GM19351 (cell line): ENCODE measurements around the gene CACNA1D.
"Not testable (repeated sequence)": the region's sequence is repeated elsewhere in the genome, so short reads cannot be mapped to it uniquely, and the experiment has no call there.

Experiments
- ATAC-seq: cut with Tn5 transposase; IDR thresholded peaks from one replicate; pipeline ENCODE4 v1.9.1; 2021; ENCODE audit warnings: mild to moderate bottlenecking, moderate library complexity; ENCODE audit not compliant: unreplicated experiment

Gene CACNA1D

DNA sequence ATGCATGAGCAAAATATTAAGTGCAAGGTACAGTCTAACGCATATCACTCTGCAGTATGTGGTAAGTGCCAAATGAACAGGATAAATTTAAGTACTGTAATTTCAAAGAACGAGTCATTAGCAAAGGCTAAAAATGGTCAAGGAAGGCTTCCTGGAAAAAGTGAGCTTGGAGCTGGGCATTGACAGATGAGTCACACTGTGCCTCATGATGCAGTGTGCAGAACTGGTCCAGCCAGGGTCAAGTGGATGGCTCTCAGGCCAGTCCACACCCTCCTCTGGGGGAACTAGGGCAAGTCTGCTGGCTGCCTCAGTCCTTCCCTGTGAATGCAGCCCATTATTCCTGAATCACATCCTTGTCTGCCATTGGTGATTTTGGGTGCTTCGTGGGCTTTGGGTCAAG lies 76.3 kb downstream of the CACNA1D start:
- no peak for ATAC-seq

DNA sequence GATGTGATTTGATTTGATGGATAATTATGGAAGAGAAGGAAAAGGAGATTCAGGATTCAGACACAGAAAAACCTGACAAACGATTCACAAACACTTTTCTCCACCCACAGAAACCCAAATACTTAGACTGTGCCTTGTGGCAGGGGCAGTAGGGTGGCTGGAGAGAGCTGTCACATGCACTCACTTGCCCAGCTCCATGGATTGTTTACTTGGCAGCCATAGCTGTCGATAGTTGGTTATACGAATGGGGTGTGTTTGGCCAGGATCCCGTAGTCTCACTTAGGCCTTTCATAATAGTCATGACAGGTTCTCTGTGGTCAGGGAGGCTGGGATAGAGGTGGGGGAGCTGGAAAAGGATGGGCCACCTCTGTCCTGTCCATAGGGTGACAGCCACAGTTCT lies 76.9 kb downstream of the CACNA1D start:
- ATAC-seq: no peak

DNA sequence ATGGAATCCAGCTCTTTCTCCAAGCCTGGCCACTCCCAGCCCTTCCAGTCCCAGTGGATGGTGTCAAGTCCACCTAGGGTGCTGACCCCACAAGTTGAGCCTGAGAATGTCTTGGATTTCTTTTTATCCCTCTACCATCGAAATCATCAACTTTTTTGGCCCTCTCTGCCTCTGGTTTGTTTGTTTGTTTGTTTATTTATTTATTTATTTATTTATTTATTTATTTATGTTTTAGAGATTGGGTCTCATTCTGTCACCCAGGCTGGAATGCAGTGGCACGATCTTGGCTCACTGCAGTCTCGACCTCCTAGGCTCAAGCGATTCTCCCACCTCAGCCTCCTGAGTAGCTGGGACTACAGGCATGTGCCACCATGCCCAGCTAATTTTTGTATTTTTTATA lies 77.8 kb downstream of the CACNA1D start:
- ATAC-seq: not testable (repeated sequence)

DNA sequence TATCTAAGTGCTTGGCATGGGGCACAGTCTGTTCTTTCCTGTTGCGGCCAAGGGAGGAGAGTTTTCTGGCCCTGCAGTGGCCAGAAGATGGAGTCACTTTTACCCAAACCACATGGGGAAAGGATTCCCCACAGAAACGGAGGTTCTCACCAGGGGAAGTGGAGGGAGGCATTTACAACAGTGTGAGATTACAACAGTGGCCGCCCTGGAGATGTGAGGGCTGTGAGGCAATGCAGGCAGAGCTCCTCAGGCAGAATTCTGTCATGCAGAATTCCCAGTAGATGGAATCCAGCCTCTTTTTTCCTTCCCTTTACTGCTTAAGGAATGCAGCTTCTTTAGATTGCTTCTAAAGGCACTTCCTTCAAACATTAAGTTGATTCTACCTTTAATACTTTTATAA lies 83.1 kb downstream of the CACNA1D start:
- ATAC-seq: no peak

DNA sequence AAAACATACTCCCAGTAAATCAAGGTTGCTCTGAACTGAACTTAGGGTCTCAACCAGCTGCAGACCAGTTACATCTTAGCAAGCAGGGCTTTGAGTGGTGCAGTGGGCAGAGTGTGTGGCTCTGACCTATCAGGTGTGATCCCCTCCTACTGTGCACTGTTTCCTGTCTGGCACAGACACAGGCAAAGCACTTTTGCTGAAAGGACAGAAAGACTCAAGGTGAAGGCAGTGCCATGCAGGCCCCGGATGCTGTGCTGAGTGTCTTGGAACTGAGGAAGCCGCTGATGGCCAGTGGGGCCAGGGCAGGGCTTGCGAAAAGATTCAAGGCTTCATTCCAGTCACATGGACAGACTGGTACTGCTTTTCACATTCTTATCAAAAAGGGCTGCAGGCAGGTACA lies 85.2 kb downstream of the CACNA1D start:
- no peak for ATAC-seq

DNA sequence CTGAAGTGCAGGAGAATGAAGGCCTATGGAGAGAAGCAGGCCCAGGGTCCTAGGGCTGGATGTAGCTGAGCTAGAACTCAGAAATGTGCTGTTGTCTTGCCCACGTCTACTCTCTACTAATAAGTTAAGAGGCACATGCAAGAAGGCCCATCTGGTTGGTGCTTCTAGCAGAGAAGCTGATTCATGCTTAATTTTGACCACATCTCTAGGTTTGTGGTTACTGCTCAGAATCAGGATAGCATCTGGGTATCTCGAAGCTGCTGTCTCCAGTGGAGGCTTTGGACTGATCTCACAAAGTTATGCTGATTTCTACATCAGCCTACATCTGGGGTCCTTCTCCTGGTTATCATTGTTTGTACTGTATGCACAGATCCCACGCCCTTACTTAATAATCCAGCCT lies 87.3 kb downstream of the CACNA1D start:
- ATAC-seq: no peak

DNA sequence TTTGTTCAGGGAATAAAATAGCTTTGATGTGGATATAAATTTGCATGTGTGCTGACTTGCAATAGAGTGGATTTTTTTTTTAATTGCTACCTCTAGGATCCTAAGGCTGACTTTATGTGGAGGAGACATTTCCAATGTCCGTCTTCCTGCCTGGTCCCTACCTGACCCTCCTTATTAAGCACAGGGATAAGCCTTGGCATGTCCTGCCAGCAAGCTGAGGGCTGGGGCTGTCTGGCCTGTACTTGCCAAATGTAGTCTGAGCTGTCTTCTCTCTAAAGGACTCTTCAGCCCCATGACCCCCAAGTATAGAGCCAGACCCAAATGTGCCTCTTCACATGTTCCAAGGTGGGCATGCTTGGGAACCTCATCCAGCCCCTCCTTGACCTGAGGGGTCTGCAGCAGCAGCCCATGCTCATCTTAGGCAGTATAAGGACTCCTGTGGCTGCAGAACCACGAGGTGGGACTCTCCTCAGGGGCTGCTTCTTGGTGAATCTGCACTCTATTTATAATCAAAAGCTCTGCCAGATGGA lies 88.8 kb downstream of the CACNA1D start:
- no peak for ATAC-seq

DNA sequence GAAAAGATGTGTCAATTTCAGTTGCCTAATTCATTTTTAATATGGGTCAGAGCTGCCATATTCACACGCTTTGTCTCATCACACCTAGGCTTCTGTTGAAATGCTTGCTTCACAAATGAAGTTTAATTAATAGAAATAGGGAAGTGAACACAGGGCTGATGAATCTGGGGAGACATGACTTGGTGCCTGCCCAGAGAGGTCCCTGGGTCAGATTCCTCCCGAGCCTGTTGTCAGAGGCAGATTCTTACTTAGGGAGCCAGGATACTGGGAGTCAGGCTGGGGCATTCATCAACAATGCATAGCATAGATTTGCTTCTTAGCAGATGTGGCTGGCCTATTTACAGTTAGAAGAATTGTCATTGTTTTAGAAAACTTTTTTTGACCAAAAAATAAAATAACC lies 90.6 kb downstream of the CACNA1D start:
- no peak for ATAC-seq

DNA sequence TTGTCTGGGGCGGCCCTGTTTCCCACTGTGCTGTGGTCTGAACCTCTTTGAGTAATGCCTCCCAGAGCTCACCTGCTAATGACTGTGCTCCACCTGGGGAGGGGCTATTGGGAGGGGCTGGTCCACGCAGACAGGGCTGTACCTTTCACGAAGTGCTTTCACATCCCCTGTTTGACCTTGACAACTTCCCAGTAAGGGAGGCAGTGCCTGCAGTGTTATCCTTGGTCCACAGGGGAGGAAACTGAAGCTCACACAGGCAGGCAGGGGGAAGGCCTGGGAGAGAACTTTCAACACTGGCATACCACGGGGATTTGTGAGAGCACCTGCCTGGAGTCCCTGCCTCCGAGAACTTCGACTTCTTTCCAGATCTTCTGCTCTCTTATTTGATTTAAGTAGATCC lies 91.2 kb downstream of the CACNA1D start:
- no peak for ATAC-seq

DNA sequence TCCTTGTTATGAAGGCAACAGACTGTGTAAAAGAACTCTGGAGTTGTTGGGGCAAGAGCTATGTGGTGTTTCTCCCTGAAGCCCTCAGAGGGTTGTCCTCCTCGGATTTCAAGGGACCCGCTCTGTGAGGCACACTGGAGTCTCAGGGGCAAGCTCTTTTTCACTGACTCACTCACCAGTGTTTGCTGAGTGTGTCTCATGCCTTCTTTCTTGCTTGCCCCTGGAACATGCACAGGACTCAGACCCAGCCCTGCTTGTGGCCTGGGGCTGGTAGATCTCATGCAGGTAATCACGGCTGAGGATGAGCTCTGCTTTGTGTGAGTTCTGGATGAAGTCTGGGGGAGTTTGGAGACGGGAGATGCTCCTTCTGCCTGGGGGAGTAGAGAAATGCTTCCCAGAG lies 93.7 kb downstream of the CACNA1D start:
- ATAC-seq: no peak

DNA sequence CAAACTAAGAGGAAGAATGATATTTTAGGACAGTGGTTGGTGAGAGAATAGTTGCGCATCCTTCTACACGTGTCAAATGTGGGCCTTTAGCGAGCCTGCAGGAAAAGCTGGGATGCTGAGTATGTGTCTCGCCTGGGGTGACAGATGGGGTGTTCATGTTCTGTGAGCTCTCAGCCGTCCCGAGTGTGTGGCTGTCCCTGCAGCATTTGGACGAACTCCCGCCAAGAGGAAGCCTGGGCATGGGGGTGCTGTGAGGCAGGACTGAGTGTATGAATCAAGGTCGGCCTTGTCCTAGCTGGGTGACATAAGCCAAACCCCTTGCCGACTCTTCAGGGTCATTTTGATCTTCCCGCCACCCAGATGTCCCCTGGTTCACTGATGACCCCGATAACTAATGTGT lies 94.8 kb downstream of the CACNA1D start:
- ATAC-seq: no peak

DNA sequence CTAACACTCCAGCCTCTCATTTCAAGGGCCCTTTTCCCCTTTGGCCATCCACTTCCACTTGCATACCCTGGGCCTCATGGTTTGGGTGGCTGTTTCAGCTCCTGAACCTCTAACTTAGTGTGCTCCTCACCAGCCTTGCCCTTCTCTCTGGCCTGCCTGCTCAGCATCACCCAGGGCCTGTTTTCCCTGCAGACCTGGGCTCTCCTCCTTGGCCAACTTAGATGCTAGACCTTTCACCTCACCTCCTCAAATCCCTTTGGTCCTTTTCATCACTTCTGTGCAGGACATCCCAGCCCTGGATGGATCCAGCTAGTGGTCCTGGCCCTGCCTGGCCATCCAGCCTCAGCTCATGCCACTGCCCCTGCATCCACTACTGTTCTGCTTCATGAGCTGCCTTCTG lies 95.4 kb downstream of the CACNA1D start:
- no peak for ATAC-seq

DNA sequence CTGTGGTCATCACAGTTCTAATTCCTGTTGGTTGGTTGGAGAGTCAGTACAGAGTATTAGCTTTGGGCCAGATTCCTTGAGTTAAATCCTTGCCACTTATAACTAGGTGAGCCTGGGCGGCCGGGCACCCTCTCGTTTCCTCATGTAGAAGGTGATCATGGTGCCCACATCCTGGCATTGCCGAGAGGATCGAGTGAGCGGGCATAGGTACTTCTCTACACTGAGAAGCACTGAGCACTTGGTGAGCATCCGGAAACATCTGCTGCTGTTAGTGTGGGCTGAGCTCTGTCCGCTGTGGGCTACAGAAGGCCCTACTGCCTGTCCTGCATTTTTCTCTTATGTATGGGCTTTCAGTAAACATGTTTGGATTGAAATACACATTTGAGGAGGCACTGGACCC lies 96.2 kb downstream of the CACNA1D start:
- ATAC-seq: no peak

DNA sequence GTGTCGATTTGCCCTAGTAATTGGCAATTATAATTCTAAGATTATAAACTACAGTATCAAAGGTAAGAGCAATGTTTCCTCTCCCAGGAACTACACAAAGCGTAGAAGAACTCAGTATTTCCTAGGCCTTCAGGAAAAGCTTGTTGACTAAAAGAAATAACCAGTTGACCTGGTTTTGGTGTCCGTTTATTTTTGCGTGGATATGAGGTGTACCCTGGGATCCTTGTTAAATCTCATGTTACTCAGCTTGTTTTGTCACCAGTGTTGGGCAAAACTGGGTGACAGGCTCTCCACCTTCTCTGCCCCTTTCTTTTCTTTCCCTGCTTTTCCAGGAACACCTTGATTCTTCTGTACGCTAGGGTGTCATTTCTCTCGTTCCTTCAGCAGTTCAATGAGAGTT lies 97.2 kb downstream of the CACNA1D start:
- no peak for ATAC-seq

DNA sequence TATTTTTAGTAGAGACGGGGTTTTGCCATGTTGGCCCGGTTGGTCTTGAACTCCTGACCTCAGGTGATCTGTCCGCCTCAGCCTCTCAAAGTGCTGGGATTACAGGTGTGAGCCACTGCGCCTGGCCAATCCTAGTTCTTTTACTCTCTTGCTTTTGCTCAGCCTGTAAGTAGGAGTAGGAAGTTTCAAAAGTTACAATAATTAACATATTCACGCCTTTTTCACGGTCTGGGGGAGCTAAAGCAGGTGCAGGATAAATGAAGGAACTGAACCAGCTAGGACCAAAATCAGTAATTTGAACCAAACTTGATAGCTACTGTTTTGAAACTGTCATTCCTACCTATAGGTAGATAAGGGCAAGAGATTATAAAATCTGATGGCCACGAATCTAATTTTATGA lies 98.5 kb downstream of the CACNA1D start:
- ATAC-seq: no peak

DNA sequence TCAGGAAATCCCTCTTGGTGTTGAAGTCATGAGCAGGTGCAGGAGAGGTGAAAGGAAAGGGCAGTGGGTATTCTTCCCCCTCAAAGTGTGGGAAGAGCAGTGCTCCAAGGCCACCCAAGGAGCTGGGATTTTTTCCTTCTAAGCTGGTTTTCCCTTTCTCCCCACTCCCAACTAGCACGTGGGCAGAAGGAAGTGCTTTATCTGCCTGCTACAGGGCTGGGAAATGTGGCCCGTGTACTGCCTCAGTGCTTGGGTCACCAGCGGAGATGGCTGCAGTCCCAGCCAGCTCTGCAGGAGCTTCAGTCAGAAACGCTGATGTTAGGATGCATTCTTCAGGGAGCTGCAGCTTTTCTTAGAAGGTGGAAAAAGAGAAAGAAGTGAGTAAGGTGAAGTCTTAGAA lies 99.2 kb downstream of the CACNA1D start:
- ATAC-seq: no peak

DNA sequence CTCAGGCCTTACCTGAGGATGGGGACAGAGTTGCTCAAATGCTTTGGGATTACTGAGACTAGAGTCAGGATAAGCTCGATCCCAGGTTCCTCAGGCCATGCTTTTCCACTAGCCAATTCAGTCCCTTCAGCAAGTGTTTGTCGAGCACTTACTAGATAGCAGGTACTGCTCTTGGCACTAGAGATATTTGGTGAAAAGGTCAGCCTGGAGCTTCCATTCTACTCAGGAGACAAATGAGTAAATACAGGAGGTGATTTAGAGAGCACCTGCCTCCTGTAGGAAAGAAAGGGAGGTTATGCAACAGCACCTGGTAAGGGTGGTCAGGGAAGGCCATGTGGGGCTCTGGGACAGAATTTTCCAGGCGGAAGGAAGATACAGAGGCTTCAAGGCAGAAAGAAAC lies 99.9 kb downstream of the CACNA1D start:
- ATAC-seq: no peak

DNA sequence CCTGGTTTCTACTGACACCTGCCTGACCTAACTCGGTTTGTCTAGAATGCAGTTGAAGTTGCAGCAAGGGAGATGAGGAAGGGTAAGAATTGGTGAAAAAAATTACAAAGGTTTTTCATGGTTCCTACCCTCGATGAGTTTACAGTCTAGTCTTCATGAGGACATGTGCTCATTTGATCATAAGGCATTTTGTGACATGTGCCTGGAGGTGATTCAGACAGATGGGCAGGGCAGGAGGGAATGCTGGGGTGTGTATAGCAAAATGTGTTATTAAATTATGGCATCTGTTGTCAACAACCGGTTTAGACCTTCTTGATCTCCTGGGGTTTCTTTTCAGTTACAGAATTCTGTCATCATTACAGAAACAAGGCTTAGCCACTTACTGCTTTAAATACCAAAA lies 101.2 kb downstream of the CACNA1D start:
- ATAC-seq: no peak

DNA sequence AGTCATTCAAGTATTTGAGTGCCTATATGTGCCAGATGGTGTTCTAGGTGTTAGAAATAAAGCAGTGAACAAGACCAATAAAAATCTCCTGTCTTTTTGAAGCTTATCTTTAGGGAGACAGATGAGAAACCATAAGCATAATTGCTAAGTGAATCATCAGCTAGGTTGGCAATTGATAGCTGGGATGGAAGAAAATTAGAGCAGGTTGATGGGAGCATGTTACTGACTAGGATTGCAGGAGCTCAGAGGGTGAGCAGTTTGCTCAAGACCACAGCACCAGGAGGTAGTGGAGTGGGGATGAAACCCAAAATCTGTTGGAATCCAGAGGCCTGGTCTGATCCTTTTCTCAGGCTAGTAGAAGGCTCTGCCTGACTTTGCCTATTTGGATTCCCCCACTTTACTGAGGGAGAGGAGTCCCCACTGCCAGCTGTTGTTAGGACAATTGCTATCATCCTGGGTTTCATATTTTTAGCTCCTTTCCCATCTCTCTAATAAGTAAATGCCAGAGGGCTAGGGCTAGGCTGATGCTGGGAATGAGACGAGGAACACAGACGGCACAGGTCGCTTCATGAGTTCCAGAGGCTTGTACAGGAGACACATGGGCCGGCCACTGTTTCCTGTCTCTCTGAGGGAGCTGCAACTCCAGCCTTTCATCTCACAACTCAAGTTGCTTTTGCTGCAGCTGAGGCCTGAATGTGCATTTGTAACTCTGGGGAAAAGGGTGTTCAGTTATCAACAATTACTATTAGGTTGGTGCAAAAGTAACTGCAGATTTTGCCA lies 102.9 kb downstream of the CACNA1D start:
- ATAC-seq: no peak

DNA sequence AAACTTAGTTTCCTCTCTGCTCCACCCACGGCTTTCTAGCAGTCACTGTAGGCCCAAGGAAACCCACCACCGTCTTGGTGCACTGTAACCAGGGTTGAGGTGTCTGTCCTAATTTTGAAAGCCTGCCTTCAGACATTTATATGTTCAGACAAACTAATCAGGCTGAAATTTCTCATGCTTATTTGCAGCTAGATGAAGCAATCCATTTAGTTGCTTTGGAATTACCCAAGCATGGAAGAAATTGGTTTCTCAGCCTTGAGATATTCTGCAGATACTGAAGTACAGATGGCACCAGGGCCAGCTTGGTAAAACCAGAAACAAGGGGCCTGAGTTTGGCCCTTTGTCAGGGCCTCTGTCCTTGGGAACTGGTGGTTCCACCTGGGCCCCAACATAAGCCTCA lies 105.4 kb downstream of the CACNA1D start:
- no peak for ATAC-seq

DNA sequence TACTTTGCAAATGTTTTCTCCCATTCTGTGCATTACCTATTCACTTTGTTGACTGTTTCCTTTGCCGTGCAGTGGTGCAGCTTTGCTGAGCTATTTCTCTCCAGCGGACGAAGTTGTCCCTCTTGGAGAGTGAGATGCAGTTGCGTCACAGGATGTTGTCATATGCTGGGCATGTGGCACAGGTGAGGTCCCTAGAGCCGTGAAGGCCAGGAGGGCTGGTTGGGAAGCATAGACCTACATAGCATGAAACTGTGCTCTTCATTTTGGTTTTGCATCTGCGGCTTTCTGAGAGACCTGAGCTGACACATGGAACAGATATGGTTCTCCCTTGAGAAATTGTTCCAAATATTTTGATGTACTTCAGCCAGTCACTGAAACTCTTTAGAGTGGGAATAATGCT lies 108.5 kb downstream of the CACNA1D start:
- no peak for ATAC-seq

DNA sequence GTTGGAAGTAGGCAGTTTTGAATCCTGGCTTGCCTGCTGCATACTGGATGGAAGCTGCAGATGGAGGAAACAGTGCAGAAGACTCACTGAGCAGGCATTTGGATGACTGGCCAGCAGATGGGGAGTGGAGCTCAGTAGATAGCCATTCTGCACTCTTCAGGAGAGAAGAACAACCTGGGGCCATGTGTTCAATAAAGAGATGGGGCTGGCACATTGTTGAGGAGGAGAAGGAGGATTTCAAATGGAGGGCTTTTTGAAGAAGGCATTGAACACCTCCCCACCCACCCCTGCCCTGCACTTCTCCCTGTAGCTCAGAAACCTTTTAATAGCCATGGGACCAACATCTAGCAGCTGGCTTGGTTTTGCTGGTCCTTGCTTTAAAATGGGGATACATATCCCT lies 109.8 kb downstream of the CACNA1D start:
- no peak for ATAC-seq

DNA sequence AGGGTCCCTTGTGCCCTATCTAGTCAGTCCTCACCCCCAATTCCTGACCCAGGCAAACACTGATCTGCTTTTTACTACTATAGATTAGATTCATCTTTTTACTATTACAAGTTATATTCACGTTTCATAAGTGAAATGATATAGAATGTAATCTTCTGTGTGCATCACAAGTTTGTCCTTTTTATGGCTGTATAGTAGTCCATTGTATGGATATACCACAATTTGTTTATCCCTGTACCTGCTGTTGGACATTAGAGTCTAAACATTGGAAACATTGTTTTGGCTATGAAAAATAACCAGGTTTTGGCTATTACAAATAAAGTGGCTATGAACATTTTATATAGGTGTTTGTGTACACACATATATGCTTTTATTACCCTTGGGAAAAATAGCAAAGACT lies 112.4 kb downstream of the CACNA1D start:
- no peak for ATAC-seq
